Fibroblast of lung (primary cell): ENCODE results near the gene RFESD. TPM values are rescaled to one million over a fixed set of nuclear protein-coding genes. Genes with fewer than 3 reads are reported as not detected.
"Not testable (repeated sequence)": the region's sequence is repeated elsewhere in the genome, so short reads cannot be mapped to it uniquely, and the experiment has no call there.

ENCODE experiments used
- DNase-seq, 2 donors: peaks; one replicate each; pipeline versions ENCODE4 v3.0.0 to v3.0.0-alpha.2; 2010; ENCODE audit warnings: low read depth in 2 of 2
- H2AFZ ChIP-seq: 2 replicates; pipeline ENCODE4 v1.5.1; 2012; ENCODE audit warnings: low read length, control low read depth, inconsistent platforms
- H3K27ac ChIP-seq: 2 replicates; pipeline ENCODE4 v1.5.1; 2011; ENCODE audit warnings: low read length, control low read depth; ENCODE audit not compliant: insufficient read depth
- H3K27me3 ChIP-seq: 2 replicates; pipeline ENCODE4 v1.5.1; 2011; ENCODE audit warnings: mild to moderate bottlenecking, low read length; ENCODE audit not compliant: control insufficient read depth, insufficient read depth
- H3K36me3 ChIP-seq: 2 replicates; pipeline ENCODE4 v1.5.1; 2011; ENCODE audit warnings: low read length; ENCODE audit not compliant: control insufficient read depth, insufficient read depth
- H3K4me1 ChIP-seq: 2 replicates; pipeline ENCODE4 v1.5.1; 2011; ENCODE audit warnings: low read length; ENCODE audit not compliant: control insufficient read depth, insufficient read depth; ENCODE audit errors: extremely low read depth
- H3K4me2 ChIP-seq: 2 replicates; pipeline ENCODE4 v1.5.1; 2011; ENCODE audit warnings: low read length, control low read depth; ENCODE audit not compliant: insufficient read depth; ENCODE audit errors: extremely low read depth
- H3K4me3 ChIP-seq, 4 experiments: fragments of 200-600 bp in 1 of 4; sonication (generic) in 1 of 4; replicated peaks in 1 of 4; 2 replicates each; pipeline ENCODE4 v1.5.1; 2011 to 2016; ENCODE audit warnings: low read length in 4 of 4, low read depth in 3 of 4, mild to moderate bottlenecking in 3 of 4, control low read depth in 2 of 4, inconsistent platforms in 1 of 4, mixed read lengths in 1 of 4; ENCODE audit not compliant: insufficient read depth in 1 of 4; ENCODE audit errors: control extremely low read depth in 1 of 4
- H3K79me2 ChIP-seq: 2 replicates; pipeline ENCODE4 v1.5.1; 2012; ENCODE audit warnings: mild to moderate bottlenecking, low read length, inconsistent platforms; ENCODE audit not compliant: control insufficient read depth, insufficient read depth
- H3K9ac ChIP-seq: 2 replicates; pipeline ENCODE4 v1.5.1; 2011; ENCODE audit warnings: mild to moderate bottlenecking, low read length, control low read depth; ENCODE audit not compliant: insufficient read depth
- H3K9me3 ChIP-seq: 2 replicates; pipeline ENCODE4 v1.5.1; 2012; ENCODE audit warnings: low read depth, low read length; ENCODE audit not compliant: control insufficient read depth, insufficient read depth
- H4K20me1 ChIP-seq: 2 replicates; pipeline ENCODE4 v1.5.1; 2011; ENCODE audit warnings: low read length; ENCODE audit not compliant: control insufficient read depth, insufficient read depth; ENCODE audit errors: extremely low read depth
- CTCF ChIP-seq, 2 donors: IDR thresholded peaks in 1 of 2; conservative IDR thresholded peaks in 1 of 2; 1 replicate in 1 of 2; 2 replicates in 1 of 2; pipeline ENCODE4 v1.5.1; 2011 to 2012; ENCODE audit warnings: low read length in 2 of 2, control low read depth in 1 of 2, inconsistent platforms in 1 of 2, low read depth in 1 of 2, mild to moderate bottlenecking in 1 of 2
- EZH2 ChIP-seq: IDR thresholded peaks from 2 replicates; pipeline ENCODE4 v1.5.1; 2012; ENCODE audit warnings: low read length, control low read depth, mild to moderate bottlenecking; ENCODE audit errors: missing control alignments
- polyA plus RNA-seq, 2 donors: library from polyadenylated mRNA; depleted of rRNA in 1 of 2; stranded (reverse) in 1 of 2; unstranded in 1 of 2; fragments of >200 nt; gene quantifications; 2 replicates each; pipeline ENCODE4 v1.2.1, GENCODE V29; 2011 to 2012; ENCODE audit warnings: missing spikeins in 1 of 2
- total RNA-seq: library from RNA; depleted of rRNA; stranded (reverse); fragments of >200 nt; gene quantifications from 2 replicates; pipeline ENCODE4 v1.2.1, GENCODE V29; 2014

The RFESD gene
- total and polyA plus RNA-seq, 2 donors (not counting 1 experiment from before 2014, with no cell fraction given) = 2.7 to 4.8 TPM

GRCh38 chr5:95631991-95632675 is 14.4 kb upstream of the RFESD start:
- peak in 1 of 2 donors; percentile 45 for DNase-seq
- no peak overlapping the region for H3K4me3 ChIP-seq

DNA sequence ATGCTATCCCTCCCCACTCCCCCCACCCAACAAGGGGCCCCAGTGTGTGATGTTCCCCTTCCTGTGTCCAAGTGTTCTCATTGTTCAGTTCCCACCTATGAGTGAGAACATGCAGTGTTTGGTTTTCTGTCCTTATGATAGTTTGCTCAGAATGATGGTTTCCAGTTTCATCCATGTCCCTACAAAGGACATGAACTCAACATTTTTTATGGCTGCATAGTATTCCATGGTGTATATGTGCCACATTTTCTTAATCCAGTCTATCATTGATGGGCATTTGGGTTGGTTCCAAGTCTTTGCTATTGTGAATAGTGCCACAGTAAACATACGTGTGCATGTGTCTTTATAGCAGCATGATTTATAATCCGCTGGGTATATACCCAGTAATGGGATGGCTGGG is 13.6 kb upstream of the RFESD start:
- not testable (repeated sequence) for H3K9ac ChIP-seq, H3K9me3 ChIP-seq, H4K20me1 ChIP-seq, H3K27ac ChIP-seq, DNase-seq, H3K36me3 ChIP-seq, H3K79me2 ChIP-seq, H3K4me3 ChIP-seq, H3K27me3 ChIP-seq, H3K4me2 ChIP-seq, H2AFZ ChIP-seq
- H3K4me1 ChIP-seq = peaks cover 11% of the 10 kb centered on the region

More at GRCh38 chr5:95631991-95632675, 14.4 kb upstream of the RFESD start:
- Histone ChIP-seq H3K4me2 (no peak overlapping the region), H2AFZ (peak overlapping the region; percentile 86), H3K27me3 (no peaks in the 10 kb centered on the region), H3K36me3 (no peaks in the 10 kb centered on the region), H3K9me3 (no peaks in the 10 kb centered on the region), H4K20me1 (no peaks in the 10 kb centered on the region), H3K27ac (no peak overlapping the region), H3K79me2 (no peaks in the 10 kb centered on the region), H3K9ac (no peak overlapping the region), H3K4me1 (peaks cover 11% of the 10 kb centered on the region)
- TF ChIP-seq CTCF (conservative IDR thresholded peaks at IDR 0.05 in 1 of 2, IDR thresholded peaks at IDR 0.05 in 1 of 2; ENCODE audit: low read depth in 1 of 2, low read length in 2 of 2) (no peak), EZH2 (no peak)

DNA sequence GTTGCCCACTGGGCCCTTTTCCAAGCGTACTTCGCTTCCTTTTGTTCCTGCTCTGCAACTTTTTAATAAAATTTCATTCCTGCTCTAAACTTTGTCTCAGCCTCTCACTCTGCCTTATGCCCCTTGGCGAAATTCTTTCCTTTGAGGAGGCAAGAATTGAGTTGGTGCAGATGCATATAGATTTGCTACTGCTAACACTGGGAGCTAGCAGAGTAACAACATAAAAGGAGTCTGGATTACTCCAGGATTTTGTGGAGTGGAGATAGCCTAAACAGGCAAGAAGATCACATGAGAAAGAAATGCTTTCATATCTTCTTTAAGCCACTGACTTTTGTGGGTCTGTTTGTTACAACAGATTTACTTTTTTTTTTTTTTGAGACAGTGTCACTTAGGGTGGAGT is 12.9 kb upstream of the RFESD start:
- Histone ChIP-seq H3K9me3 (no peaks in the 10 kb centered on the region), H3K4me2 (no peak overlapping the region), H2AFZ (no peak overlapping the region), H3K27ac (no peak overlapping the region), H3K27me3 (no peaks in the 10 kb centered on the region), H3K4me3 (no peak overlapping the region), H4K20me1 (no peaks in the 10 kb centered on the region), H3K9ac (no peak overlapping the region), H3K4me1 (peaks cover 11% of the 10 kb centered on the region), H3K79me2 (no peaks in the 10 kb centered on the region), H3K36me3 (no peaks in the 10 kb centered on the region)
- TF ChIP-seq CTCF (conservative IDR thresholded peaks at IDR 0.05 in 1 of 2, IDR thresholded peaks at IDR 0.05 in 1 of 2; ENCODE audit: low read depth in 1 of 2, low read length in 2 of 2) = no peak
- TF ChIP-seq EZH2 = no peak
- no peak for DNase-seq
